DOHH2 (cell line): ENCODE data around the gene CYP2W1.

Experiments
- H3F3A ChIP-seq: fragments of 200-600 bp; sonication (generic), shearing (Covaris generic); 2 replicates; pipeline ENCODE4 v1.6.0; 2016; ENCODE audit warnings: antibody characterized with exemption, mild to moderate bottlenecking; ENCODE audit not compliant: control insufficient read depth, insufficient read depth
- H3K27ac ChIP-seq: fragments of 200-600 bp; sonication (generic); 2 replicates; pipeline ENCODE4 v1.5.1; 2014; ENCODE audit warnings: low read depth, mild to moderate bottlenecking, low read length, moderate library complexity
- H3K27me3 ChIP-seq: fragments of 200-600 bp; sonication (generic); 2 replicates; pipeline ENCODE4 v1.6.1; 2014; ENCODE audit warnings: mild to moderate bottlenecking, low read length, mixed read lengths; ENCODE audit not compliant: control insufficient read depth
- H3K36me3 ChIP-seq: fragments of 200-600 bp; sonication (generic); 2 replicates; pipeline ENCODE4 v1.6.1; 2014; ENCODE audit warnings: mild to moderate bottlenecking, low read length, moderate library complexity, mixed read lengths; ENCODE audit not compliant: control insufficient read depth
- H3K4me1 ChIP-seq: fragments of 200-600 bp; sonication (generic); 2 replicates; pipeline ENCODE4 v1.6.1; 2014; ENCODE audit warnings: mild to moderate bottlenecking, low read length, mixed read lengths; ENCODE audit not compliant: control insufficient read depth
- H3K4me2 ChIP-seq: fragments of 200-600 bp; sonication (generic); 2 replicates; pipeline ENCODE4 v1.6.0; 2014; ENCODE audit warnings: mild to moderate bottlenecking, low read length, moderate library complexity
- H3K4me3 ChIP-seq: fragments of 200-600 bp; sonication (generic); 2 replicates; pipeline ENCODE4 v1.5.1; 2014; ENCODE audit warnings: mild to moderate bottlenecking, low read length, mixed read lengths
- H3K79me2 ChIP-seq: fragments of 200-600 bp; sonication (generic); 2 replicates; pipeline ENCODE4 v1.6.1; 2014; ENCODE audit warnings: mild to moderate bottlenecking, low read length, mixed read lengths; ENCODE audit not compliant: control insufficient read depth
- H3K9me2 ChIP-seq: fragments of 200-600 bp; sonication (generic); replicated peaks from 2 replicates; pipeline ENCODE4 v1.6.1; 2014; ENCODE audit warnings: mild to moderate bottlenecking, low read length, mixed read lengths; ENCODE audit not compliant: control insufficient read depth
- H3K9me3 ChIP-seq: fragments of 200-600 bp; sonication (generic); 2 replicates; pipeline ENCODE4 v1.6.1; 2014; ENCODE audit warnings: antibody characterized with exemption, low read length, mixed read lengths; ENCODE audit not compliant: control insufficient read depth, insufficient read depth
- H4K20me1 ChIP-seq: fragments of 200-600 bp; sonication (generic); 2 replicates; pipeline ENCODE4 v1.6.0; 2014; ENCODE audit warnings: low read depth, mild to moderate bottlenecking, antibody characterized with exemption, low read length, moderate library complexity; ENCODE audit not compliant: control insufficient read depth, insufficient read depth
- CTCF ChIP-seq: fragments of 200-600 bp; sonication (generic); IDR thresholded peaks from one replicate; pipeline ENCODE4 v1.5.1; 2014; ENCODE audit warnings: antibody characterized with exemption, mild to moderate bottlenecking, low read depth, low read length; ENCODE audit not compliant: poor library complexity, severe bottlenecking
- EZH2phosphoT487 ChIP-seq: fragments of 200-600 bp; sonication (generic); IDR thresholded peaks from 2 replicates; pipeline ENCODE4 v1.6.1; 2017; ENCODE audit warnings: borderline replicate concordance, mild to moderate bottlenecking, antibody characterized with exemption, low read length, moderate library complexity, mixed read lengths

Gene CYP2W1

GRCh38 chr7:983004-983615, at the start of gene CYP2W1:
TSS of gene CYP2W1 (plus strand) at chr7:983181. CDS start at chr7:983212, 31 bp downstream.
- no peaks in the 10 kb centered on the region for H3K79me2 ChIP-seq
- H3K9me2 ChIP-seq = no peaks in the 10 kb centered on the region
- peaks cover 10% of the 10 kb centered on the region for H3K27me3 ChIP-seq
- no peaks in the 10 kb centered on the region for H3K9me3 ChIP-seq
- H3K36me3 ChIP-seq = no peaks in the 10 kb centered on the region
- TF ChIP-seq CTCF (no peak), EZH2phosphoT487 (no peak)
- no peaks in the 10 kb centered on the region for H4K20me1 ChIP-seq
- no peak within 1 kb of the TSS for H3K27ac ChIP-seq
- no peak within 1 kb of the TSS for H3K4me3 ChIP-seq
- no peak within 1 kb of the TSS for H3K4me2 ChIP-seq
- peaks cover 62% of the 10 kb centered on the region for H3K4me1 ChIP-seq
- H3F3A ChIP-seq = peaks cover 7% of the 10 kb centered on the region

- H3K9me2 ChIP-seq = no peaks in the 10 kb centered on the region
- H3K79me2 ChIP-seq = no peaks in the 10 kb centered on the region
- H3K27ac ChIP-seq = no peak overlapping the region
- H3K36me3 ChIP-seq = no peaks in the 10 kb centered on the region
- no peak overlapping the region for H3K4me2 ChIP-seq
- H3K4me3 ChIP-seq = no peak overlapping the region
- no peaks in the 10 kb centered on the region for H4K20me1 ChIP-seq
- H3K4me1 ChIP-seq = no peaks in the 10 kb centered on the region
- peaks cover 29% of the 10 kb centered on the region for H3K27me3 ChIP-seq
- 0 out of 2 replicates have a peak, but pooled peaks cover under 1% of the 10 kb centered on the region for H3K9me3 ChIP-seq
- H3F3A ChIP-seq = no peaks in the 10 kb centered on the region
- TF ChIP-seq EZH2phosphoT487 (no peak), CTCF (no peak)
These were observed 48.4 kb upstream of the CYP2W1 start for GRCh38 chr7:934469-935163.

- no peaks in the 10 kb centered on the region for H3K36me3 ChIP-seq
- no peak overlapping the region for H3K27ac ChIP-seq
- no peak overlapping the region for H3K4me2 ChIP-seq
These were observed 47.7 kb upstream of the CYP2W1 start for GRCh38 chr7:935164-935873.

More at GRCh38 chr7:935164-935873, 47.7 kb upstream of the CYP2W1 start:
- Histone ChIP-seq H3K4me3 (no peak overlapping the region), H3K27me3 (peaks cover 26% of the 10 kb centered on the region), H4K20me1 (no peaks in the 10 kb centered on the region), H3F3A (no peaks in the 10 kb centered on the region), H3K4me1 (no peaks in the 10 kb centered on the region), H3K9me2 (no peaks in the 10 kb centered on the region), H3K79me2 (no peaks in the 10 kb centered on the region), H3K9me3 (peaks cover 7% of the 10 kb centered on the region)
- TF ChIP-seq EZH2phosphoT487 = no peak
- TF ChIP-seq CTCF = no peak
